Urothelium cell line (cell line): ENCODE data around the gene NR6A1.

Experiments used
- DNase-seq: peaks from one replicate; pipeline ENCODE4 v3.0.0; 2011; ENCODE audit warnings: low spot score, mixed read lengths
- FAIRE-seq: peaks from 2 replicates; lab custom pipeline; 2011; peaks lifted over from hg19 to GRCh38; lab: Jason Lieb, UNC

NR6A1 gene

DNA sequence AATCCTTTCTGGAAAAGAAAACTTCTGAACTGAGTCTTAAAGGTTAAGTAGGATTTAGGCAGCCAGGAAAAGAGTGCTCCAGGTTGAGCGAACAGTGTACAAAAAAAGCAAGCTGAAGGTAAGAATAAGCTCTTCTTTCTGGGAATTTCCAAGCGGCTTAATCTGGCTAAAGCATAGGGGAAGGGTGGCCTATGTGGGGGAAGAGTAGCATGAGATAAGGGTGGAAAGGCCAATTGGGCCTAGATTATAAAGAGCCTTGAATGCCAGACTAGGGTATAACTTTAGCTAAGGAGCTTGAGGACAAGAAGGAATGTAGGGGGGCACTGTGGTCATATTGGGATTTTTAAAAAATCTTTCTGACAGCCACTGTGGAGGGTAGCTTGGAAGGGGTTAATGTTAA is 226.6 kb downstream of the NR6A1 start:
- no peak for FAIRE-seq
- no peak for DNase-seq

DNA sequence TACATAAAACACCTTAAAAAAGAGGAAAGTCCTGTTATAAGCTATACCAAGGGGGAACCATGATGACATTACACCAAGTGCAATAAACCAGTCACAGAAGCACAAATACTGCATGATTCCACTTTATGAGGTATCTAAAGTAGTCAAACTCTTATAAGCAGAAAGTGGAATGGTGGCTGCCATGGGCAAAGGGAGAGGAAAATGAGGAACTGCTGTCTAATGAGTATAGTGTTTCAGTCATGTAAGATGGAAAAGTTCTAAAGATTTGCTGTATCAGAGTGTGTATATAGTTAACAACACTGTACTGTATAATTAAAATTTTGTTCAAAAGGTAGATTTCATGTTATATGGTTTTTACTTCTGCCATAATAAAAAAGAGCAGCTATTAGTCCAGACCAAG is 229.3 kb downstream of the NR6A1 start:
- FAIRE-seq = no peak
- no peak for DNase-seq

- FAIRE-seq = no peak
- DNase-seq = no peak
These were observed 233.2 kb downstream of the NR6A1 start for GRCh38 chr9:124537926-124538325.

DNA sequence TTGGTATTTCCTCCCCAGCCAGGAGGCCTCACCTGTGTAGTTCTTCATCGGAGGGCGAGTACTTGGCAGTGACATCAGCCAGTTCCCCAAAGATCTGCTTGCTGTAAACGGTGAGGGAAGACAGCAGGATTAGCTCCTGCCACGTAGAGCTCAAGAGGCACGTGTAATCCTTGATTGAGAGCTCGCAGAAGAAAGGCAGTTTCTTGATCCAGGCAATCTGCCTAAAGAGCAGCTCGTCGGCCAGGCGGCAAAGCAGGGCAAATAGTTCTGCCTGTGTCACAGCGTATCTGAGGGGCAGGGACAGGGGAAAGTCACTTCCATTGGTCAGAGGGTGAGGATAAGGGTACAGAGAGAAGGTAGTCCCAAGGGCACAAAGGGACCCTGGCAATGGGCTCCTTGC is 235.3 kb downstream of the NR6A1 start:
- DNase-seq = no peak
- FAIRE-seq = no peak

- DNase-seq (no peak), FAIRE-seq (no peak)
These were observed 238.2 kb downstream of the NR6A1 start for GRCh38 chr9:124532897-124533296.

DNA sequence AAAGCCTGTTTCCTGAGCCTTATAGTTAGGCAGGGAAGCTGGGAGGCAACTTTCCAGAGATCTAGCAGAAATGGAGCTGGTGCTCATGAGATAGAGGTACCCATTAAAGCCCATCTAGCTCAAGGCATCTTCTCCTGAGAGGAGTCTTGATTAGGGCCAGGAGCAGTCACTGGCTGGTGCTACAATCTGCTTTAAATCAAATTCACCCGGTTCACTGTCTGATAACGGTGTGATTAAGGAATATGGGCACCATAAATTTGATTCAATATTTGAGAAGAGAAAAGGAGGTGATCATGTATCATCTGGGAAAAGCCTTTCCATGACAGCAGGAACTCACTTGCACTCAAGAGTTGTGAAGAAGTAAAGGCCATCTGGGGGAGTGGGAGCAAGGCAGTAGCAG is 240.0 kb downstream of the NR6A1 start:
- DNase-seq (no peak), FAIRE-seq (no peak)

- DNase-seq = no peak
- FAIRE-seq = no peak
These were observed 240.9 kb downstream of the NR6A1 start for GRCh38 chr9:124530246-124530645.

GRCh38 chr9:124527781-124528180 is 243.3 kb downstream of the NR6A1 start:
- no peak for DNase-seq
- no peak for FAIRE-seq

DNA sequence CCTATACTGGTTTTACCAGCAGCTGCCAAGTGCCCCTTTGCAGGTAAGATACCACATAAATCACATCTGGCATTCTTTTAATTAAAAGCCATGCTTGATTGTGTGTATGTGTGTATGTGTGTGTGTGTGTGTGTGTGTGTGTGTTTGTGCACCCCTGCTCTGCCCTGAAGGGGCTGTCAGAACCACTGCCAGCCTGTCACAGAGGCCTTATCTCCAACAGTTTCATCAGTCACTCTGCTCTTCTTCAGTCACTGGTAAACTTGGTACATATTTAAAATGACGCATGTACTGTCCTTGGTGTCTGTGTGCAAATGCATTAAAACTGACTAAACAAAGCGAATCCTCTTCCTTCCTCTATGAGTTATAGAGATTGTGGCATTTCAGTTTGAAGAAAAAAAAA is 244.9 kb downstream of the NR6A1 start:
- DNase-seq (no peak), FAIRE-seq (no peak)

- DNase-seq = no peak
- no peak for FAIRE-seq
These were observed 248.7 kb downstream of the NR6A1 start for GRCh38 chr9:124522121-124523098.

DNA sequence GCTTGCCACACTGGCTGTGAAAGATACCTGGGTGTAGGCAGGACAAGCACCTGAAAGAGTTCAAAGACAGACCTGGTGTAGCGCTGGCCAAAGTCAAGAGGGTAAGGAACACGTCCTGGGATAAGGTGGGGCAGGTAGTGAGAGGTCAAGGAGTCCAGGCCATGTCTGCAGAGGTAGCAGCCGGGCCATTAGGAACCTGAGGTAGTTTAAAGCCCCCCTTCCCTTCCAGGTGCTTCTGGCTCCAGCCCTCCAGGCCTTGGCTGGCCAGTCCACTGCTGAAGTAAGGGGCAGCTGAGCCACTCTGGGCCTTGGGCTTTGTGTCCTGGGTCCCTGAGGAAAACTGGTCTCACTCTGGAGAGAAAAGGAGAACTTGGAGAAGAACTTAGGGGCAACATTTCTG is 250.0 kb downstream of the NR6A1 start:
- DNase-seq = no peak
- no peak for FAIRE-seq

- FAIRE-seq (no peak), DNase-seq (no peak)
These were observed 250.9 kb downstream of the NR6A1 start for GRCh38 chr9:124520206-124520596.

DNA sequence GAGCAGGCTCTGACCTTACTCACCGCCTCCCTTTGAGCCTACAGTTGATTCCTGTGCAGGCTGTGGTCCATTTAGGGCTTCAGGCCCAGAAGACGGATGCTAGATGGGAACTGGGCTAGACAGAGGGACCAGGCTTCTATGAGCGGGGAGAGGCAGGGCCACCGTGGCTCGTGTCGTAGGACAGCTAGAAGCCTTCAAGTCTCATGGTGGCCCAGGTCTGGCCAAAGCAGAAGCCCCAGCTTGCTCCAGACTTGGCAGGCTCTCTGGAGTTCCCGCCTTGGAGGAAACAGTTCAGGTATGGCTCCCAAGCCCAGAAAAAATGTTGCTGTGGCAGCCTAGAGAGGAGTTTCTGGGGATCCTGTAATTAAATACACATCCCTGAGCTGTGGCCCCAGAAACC is 253.0 kb downstream of the NR6A1 start:
- DNase-seq (no peak), FAIRE-seq (no peak)

DNA sequence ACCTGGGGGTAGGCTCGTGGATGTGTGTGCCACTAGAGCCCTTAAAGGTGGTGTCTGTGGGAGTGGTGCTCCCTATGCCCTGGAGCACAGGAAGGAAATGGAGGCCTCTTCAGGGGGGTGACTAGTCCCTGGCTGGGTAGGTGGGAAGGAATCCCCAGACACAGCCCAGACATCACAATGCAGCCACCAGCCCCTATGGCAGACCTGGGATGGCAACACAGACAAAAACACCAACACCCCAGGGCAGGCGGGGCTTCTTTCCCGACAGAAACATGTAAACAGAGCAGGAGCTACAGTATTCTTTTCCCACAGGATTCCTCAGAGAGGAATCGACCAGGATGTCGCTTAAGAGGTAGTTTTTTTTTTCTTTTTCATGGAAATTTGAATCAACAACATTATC is 253.5 kb downstream of the NR6A1 start:
- DNase-seq (no peak), FAIRE-seq (no peak)

DNA sequence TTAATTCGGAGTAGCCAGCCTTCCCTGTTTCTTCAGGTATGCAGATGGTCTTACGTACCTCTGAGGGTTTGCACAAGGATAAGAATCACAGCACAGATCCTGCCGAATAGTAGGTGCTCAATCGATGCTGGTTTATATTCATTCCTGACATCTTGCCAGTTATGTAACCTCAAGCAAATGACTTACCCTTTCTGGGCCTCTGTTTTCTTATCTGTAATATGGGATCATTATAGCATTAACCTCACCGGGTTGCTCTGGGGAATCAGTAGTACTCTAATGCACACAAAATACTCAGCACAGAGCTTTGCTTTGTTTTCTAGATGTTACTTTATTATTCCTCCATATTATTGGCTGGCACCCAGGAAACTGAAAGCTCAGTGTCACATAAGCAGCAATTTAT is 256.2 kb downstream of the NR6A1 start:
- FAIRE-seq (no peak), DNase-seq (no peak)

DNA sequence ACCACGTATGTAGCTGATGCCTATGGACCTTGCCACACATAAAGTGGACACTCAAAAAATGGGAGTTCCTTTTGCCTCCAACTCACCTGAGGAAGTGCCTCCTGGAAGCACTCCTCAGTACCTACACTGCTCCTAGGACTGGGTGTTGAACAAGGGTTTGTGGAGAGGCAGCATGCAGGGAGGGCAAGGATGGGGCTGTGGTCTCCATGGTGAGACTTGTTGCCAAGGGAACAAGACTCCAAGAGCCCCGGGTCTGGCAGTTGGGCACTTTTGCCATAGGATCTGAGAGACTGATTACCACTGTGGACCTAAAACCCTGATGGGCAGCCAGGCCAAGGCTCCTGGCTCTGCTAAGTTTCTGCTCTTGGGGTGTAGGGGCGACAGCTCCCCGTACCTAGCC is 257.0 kb downstream of the NR6A1 start:
- no peak for DNase-seq
- no peak for FAIRE-seq

- no peak for DNase-seq
These were observed 257.6 kb downstream of the NR6A1 start for GRCh38 chr9:124513376-124513994.

DNA sequence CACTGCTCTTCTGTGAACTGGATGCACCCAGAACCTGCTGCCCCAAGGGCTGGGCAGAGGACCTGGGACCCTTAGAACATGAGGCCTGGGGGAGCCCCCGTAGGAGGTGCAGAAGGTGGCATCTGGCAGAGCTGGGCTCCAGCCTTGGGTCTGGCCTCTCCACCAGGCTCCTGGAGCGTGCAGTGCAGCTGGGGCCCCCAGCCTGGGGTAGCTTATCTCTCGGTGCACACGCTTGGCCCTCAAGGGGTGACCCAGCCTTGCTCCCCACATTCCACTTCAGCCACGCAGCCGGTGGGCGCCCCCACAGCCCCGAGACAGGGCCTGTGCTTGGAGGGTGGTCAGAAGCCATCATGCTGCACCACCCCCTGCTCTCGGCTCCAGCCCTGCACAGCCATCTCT is 258.3 kb downstream of the NR6A1 start:
- FAIRE-seq (no peak), DNase-seq (no peak)

More at GRCh38 chr9:124513376-124513994, 257.6 kb downstream of the NR6A1 start:
- no peak for FAIRE-seq

DNA sequence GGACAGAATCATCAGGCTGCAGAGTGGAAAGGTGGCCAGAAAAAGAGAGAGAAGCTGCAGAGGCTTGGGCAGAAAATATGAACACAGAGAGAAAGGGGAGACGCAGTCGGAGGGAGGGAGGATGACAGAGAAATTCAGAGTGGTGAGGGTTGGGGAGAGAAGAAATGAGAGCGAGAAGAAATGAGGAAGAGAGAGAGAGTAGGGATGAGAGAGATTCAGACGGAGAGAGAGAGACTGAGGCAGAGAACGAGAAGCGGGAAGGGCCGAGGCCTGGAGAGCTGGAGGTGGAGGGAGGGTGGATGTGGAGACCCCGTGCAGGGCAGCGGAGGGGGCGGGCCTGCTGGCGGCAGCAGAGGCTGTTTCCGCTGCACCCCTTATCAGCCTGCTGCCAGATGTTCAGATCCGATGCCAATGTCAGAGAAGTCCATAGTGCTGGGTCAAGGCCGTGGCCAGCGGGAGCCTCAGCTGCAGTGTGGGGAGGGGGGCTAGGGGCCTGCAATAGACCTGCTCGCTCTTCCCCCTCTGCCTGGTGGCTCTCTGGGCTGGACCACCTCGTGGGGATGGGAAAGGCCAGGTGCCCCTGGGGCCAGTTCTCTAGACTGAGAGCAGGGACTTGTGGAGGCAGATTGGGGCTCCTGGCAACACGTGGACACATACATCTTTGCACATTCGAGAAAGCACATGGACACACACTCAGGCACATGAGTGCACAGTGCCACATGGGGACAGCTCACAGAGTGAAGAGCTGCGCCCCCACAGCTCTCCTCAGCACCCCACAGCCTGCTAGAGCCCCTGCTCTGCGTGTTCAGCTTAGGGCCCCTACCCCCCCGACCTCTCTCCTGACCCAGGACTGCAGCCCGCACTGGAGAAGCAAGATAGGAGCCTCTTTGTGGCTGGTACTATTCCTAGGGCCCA is 259.0 kb downstream of the NR6A1 start:
- DNase-seq = no peak
- no peak for FAIRE-seq

GRCh38 chr9:124511426-124511840 is 259.7 kb downstream of the NR6A1 start:
- FAIRE-seq (no peak), DNase-seq (no peak)
